ENCODE data around the gene CCDC13. TPM values are rescaled to one million over a fixed set of nuclear protein-coding genes. Genes with fewer than 3 reads are reported as not detected.

The CCDC13 gene
- total and polyA plus RNA-seq, 2 donors (not counting 3 experiments of a cell fraction or from before 2014, with no cell fraction given): 0.36 to 0.82 TPM

GRCh38 chr3:42758126-42758525 is 14.9 kb downstream of the CCDC13 start:
- POLR2A ChIA-PET: no interaction called here

More at GRCh38 chr3:42758126-42758525, 14.9 kb downstream of the CCDC13 start:
- Histone ChIP-seq H3K4me2 (ENCODE audit: insufficient read depth, low read length) (no peak overlapping the region), H3K27me3 (ENCODE audit: control insufficient read depth in 2 of 2, insufficient read depth in 2 of 2, low read length in 2 of 2) (peaks cover 0 to 4% of the 10 kb centered on the region in 2 experiments), H3K4me3 (replicated peaks in 1 of 3; ENCODE audit: insufficient read depth in 1 of 3, low read depth in 1 of 3, low read length in 3 of 3) (no peak overlapping the region), H3K4me1 (ENCODE audit: control insufficient read depth, extremely low read depth, insufficient read depth, low read length) (no peaks in the 10 kb centered on the region), H3K27ac (ENCODE audit: insufficient read depth, low read depth, low read length) (no peak overlapping the region), H3K79me2 (ENCODE audit: control insufficient read depth, insufficient read depth, low read length) (no peaks in the 10 kb centered on the region), H4K20me1 (replicated peaks; ENCODE audit: control insufficient read depth, extremely low read depth, insufficient read depth, low read length) (no peaks in the 10 kb centered on the region), H3K36me3 (ENCODE audit: control insufficient read depth in 2 of 2, extremely low read depth in 1 of 2, insufficient read depth in 2 of 2, low read length in 2 of 2) (no peaks in the 10 kb centered on the region), H3K9me3 (replicated peaks; ENCODE audit: control insufficient read depth, insufficient read depth, low read length) (no peaks in the 10 kb centered on the region), H3K9me1 (replicated peaks; ENCODE audit: control insufficient read depth, extremely low read depth, insufficient read depth, low read length) (no peaks in the 10 kb centered on the region), H3K9ac (replicated peaks; ENCODE audit: extremely low read depth, insufficient read depth, low read length) (no peak overlapping the region), H2AFZ (ENCODE audit: low read depth, low read length) (no peak overlapping the region)
- intact Hi-C loops (cut with micrococcal nuclease): no loop called here
- CTCF ChIA-PET: interaction anchor here (0.8 to 7.4 kb wide), 4 partner anchors 8 to 529 kb away, joined by 3 to 61 read pairs (median 4); no protein-coding TSS in a partner anchor
- no peak for FAIRE-seq
- BruUV-seq (replicated peaks): no TSS peak
- dilution Hi-C loops (cut with MboI; ENCODE audit: extremely low pct_ligation_motif_present, low sequenced_read_pairs): no loop called here
- no peak for TF ChIP-seq FOS (IDR thresholded peaks at IDR 0.05; ENCODE audit: borderline replicate concordance, insufficient read depth, low read length)
- TF ChIP-seq GATA2 (IDR thresholded peaks at IDR 0.05; ENCODE audit: insufficient read depth, insufficient read length, low read depth, low read length): no peak
- TF ChIP-seq JUN (IDR thresholded peaks at IDR 0.05; ENCODE audit: borderline replicate concordance, insufficient read depth, insufficient read length, low read depth): no peak
- TF ChIP-seq POLR2AphosphoS5 (IDR thresholded peaks at IDR 0.05; ENCODE audit: insufficient read depth, low read depth, low read length): no peak
- no peak for TF ChIP-seq CTCF (IDR thresholded peaks at IDR 0.05; ENCODE audit: extremely low read depth in 1 of 2, insufficient read depth in 1 of 2, low read depth in 1 of 2, low read length in 2 of 2)
- no peak for TF ChIP-seq EZH2 (IDR thresholded peaks at IDR 0.05; ENCODE audit: borderline replicate concordance, low read depth, low read length, severe bottlenecking)
- TF ChIP-seq POLR2A (IDR thresholded peaks at IDR 0.05; ENCODE audit: low read depth, low read length): no peak
- no peak for TF ChIP-seq MYC (IDR thresholded peaks at IDR 0.05; ENCODE audit: low read depth, low read length)
- no peak for TF ChIP-seq MAX (IDR thresholded peaks at IDR 0.05; ENCODE audit: insufficient read depth, insufficient read length)
- no peak for DNase-seq (ENCODE audit: low read depth, low spot score)

Data from endothelial cell of umbilical vein (primary cell).